H1 (cell line): Measurements from ENCODE around the gene HBS1L. TPM values are rescaled to one million over a fixed set of nuclear protein-coding genes. Genes with fewer than 3 reads are reported as not detected.

Experiments used
- CHD1 ChIP-seq: IDR thresholded peaks from 2 replicates; pipeline ENCODE4 v1.6.1; 2012; ENCODE audit warnings: low read depth, low read length, improper control_type of control experiment
- SAP30 ChIP-seq: fragments of 300-600 bp; sonication (generic); IDR thresholded peaks from 2 replicates; pipeline ENCODE4 v1.7.1; 2012; ENCODE audit warnings: low read length, moderate library complexity, mild to moderate bottlenecking, inconsistent platforms; ENCODE audit not compliant: insufficient read depth, insufficient replicate concordance
- polyA plus RNA-seq, 7 experiments: library from polyadenylated mRNA; depleted of rRNA in 3 of 7; stranded (reverse) in 5 of 7; unstranded in 2 of 7; fragments of >200 nt in 5 of 7; fragments of 200-250 nt in 2 of 7; gene quantifications; 1 replicate in 5 of 7; 2 replicates in 1 of 7; 4 replicates in 1 of 7; pipeline versions ENCODE4 v1.2.1 to v1.2.3, GENCODE V29; 2011 to 2013; ENCODE audit warnings: missing spikeins in 2 of 7, mixed read lengths in 2 of 7
- total RNA-seq: library from RNA; stranded (reverse); fragmentation: NEBNext Ultra II Directional; extraction: Animal tissue kit (Norgen Biotek cat#: 25700); gene quantifications from 2 replicates; pipeline ENCODE4 v1.2.1, GENCODE V29; 2021

HBS1L gene
- total and polyA plus RNA-seq, 2 of the 8 experiments (the other 6 are each of a cell fraction or from before 2014, with no cell fraction given): 28.1 to 97.1 TPM

GRCh38 chr6:135018052-135018451 is 36.6 kb downstream of the HBS1L start (continued):
- TF ChIP-seq SAP30 (no peak), CHD1 (no peak)
